Glutamatergic neuron (in vitro differentiated cells): ENCODE results near the gene DOK1. TPM values are rescaled to one million over a fixed set of nuclear protein-coding genes. Genes with fewer than 3 reads are reported as not detected.

Experiments
- DNase-seq: peaks from one replicate; pipeline ENCODE4 v3.0.0; 2022
- H3K27ac Mint-ChIP-seq: one replicate; pipeline ENCODE4 v1.8.0; 2020; ENCODE audit warnings: mild to moderate bottlenecking, mixed read lengths, inconsistent platforms; ENCODE audit not compliant: unreplicated experiment
- H3K27me3 Mint-ChIP-seq: one replicate; pipeline ENCODE4 v1.8.0; 2020; ENCODE audit warnings: mild to moderate bottlenecking, moderate library complexity, mixed read lengths, inconsistent platforms; ENCODE audit not compliant: unreplicated experiment
- H3K36me3 Mint-ChIP-seq: one replicate; pipeline ENCODE4 v1.8.0; 2020; ENCODE audit warnings: mild to moderate bottlenecking, mixed read lengths, inconsistent platforms; ENCODE audit not compliant: unreplicated experiment
- H3K4me1 Mint-ChIP-seq: one replicate; pipeline ENCODE4 v1.8.0; 2020; ENCODE audit warnings: mild to moderate bottlenecking, low read depth, mixed read lengths, inconsistent platforms; ENCODE audit not compliant: unreplicated experiment
- H3K4me3 Mint-ChIP-seq: one replicate; pipeline ENCODE4 v1.8.0; 2020; ENCODE audit warnings: mild to moderate bottlenecking, mixed read lengths, inconsistent platforms; ENCODE audit not compliant: unreplicated experiment
- H3K9me3 Mint-ChIP-seq: one replicate; pipeline ENCODE4 v1.8.0; 2020; ENCODE audit warnings: mild to moderate bottlenecking, moderate library complexity, mixed read lengths, inconsistent platforms; ENCODE audit not compliant: unreplicated experiment
- total RNA-seq: library from RNA; stranded (reverse); fragmentation: NEBNext Ultra II Directional; extraction: Animal tissue kit (Norgen Biotek cat#: 25700); gene quantifications from one replicate; pipeline ENCODE4 v1.2.1, GENCODE V29; 2021; ENCODE audit not compliant: unreplicated experiment
- TF ChIP-seq, protein P1 (sequence below): fragments of 200-600 bp; sonication (generic); IDR thresholded peaks from one replicate; pipeline ENCODE4 v1.5.0; 2021; ENCODE audit not compliant: partially characterized antibody, unreplicated experiment

Gene DOK1
- total RNA-seq, 1 donor from 2014 or later = 14.0 TPM

- peak; percentile 65 for DNase-seq
- peaks cover 27% of the 10 kb centered on the region for H3K27me3 Mint-ChIP-seq
- peaks cover 15% of the 10 kb centered on the region for H3K9me3 Mint-ChIP-seq
- H3K36me3 Mint-ChIP-seq = peaks cover 8% of the 10 kb centered on the region
- H3K27ac Mint-ChIP-seq = no peak within 1 kb of the TSS
- peaks cover 6% of the 10 kb centered on the region for H3K4me1 Mint-ChIP-seq
- TF ChIP-seq, protein P1, sequence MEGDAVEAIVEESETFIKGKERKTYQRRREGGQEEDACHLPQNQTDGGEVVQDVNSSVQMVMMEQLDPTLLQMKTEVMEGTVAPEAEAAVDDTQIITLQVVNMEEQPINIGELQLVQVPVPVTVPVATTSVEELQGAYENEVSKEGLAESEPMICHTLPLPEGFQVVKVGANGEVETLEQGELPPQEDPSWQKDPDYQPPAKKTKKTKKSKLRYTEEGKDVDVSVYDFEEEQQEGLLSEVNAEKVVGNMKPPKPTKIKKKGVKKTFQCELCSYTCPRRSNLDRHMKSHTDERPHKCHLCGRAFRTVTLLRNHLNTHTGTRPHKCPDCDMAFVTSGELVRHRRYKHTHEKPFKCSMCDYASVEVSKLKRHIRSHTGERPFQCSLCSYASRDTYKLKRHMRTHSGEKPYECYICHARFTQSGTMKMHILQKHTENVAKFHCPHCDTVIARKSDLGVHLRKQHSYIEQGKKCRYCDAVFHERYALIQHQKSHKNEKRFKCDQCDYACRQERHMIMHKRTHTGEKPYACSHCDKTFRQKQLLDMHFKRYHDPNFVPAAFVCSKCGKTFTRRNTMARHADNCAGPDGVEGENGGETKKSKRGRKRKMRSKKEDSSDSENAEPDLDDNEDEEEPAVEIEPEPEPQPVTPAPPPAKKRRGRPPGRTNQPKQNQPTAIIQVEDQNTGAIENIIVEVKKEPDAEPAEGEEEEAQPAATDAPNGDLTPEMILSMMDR = no peak
- peak within 1 kb of the TSS; percentile 78 for H3K4me3 Mint-ChIP-seq
Measured at GRCh38 chr2:74514368-74515270, 39.9 kb upstream of the DOK1 start, which contains the start of gene TLX2. Gene TLX2, plus strand, starts transcription at chr2:74514450. Its CDS starts 357 bp downstream, at chr2:74514807.

- H3K27me3 Mint-ChIP-seq = peaks cover 28% of the 10 kb centered on the region
- H3K27ac Mint-ChIP-seq = no peak overlapping the region
- no peak for DNase-seq
- peak overlapping the region; percentile 76 for H3K4me3 Mint-ChIP-seq
- H3K4me1 Mint-ChIP-seq = peaks cover 6% of the 10 kb centered on the region
- H3K36me3 Mint-ChIP-seq = peaks cover 8% of the 10 kb centered on the region
- TF ChIP-seq, protein P1 = no peak
- peaks cover 13% of the 10 kb centered on the region for H3K9me3 Mint-ChIP-seq
Measured at GRCh38 chr2:74515271-74515980, 39.1 kb upstream of the DOK1 start.

GRCh38 chr2:74515981-74516633, 38.4 kb upstream of the DOK1 start:
- Mint-ChIP-seq H3K27ac (no peak overlapping the region), H3K36me3 (peaks cover 8% of the 10 kb centered on the region), H3K27me3 (peaks cover 27% of the 10 kb centered on the region), H3K4me1 (peaks cover 6% of the 10 kb centered on the region), H3K9me3 (peaks cover 13% of the 10 kb centered on the region), H3K4me3 (peak overlapping the region; percentile 53)
- peak; percentile 78 for DNase-seq
- TF ChIP-seq, protein P1 = no peak

DNA sequence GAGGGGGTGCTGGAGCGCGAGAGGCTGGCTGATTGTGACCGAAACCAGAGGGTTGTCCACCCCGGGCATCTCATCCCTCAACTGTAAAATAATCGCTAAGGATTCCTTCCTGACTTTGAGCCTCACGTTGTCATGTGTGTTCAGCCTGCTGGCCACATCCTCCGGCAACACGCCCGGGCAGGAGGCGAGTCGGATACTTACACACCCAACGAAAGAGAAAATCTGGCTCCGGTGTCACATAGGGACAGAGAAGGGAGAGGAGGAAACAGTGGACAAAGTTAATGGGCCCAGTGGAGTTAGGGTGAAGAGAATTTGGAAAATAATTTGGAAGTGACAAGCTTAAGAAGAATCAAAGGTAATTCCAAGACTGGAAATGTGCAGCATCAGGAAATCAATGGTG, 37.9 kb upstream of the DOK1 start:
- H3K27ac Mint-ChIP-seq = no peak overlapping the region

More for the DNA sequence above, 37.9 kb upstream of the DOK1 start:
- H3K9me3 Mint-ChIP-seq = peaks cover 11% of the 10 kb centered on the region
- H3K27me3 Mint-ChIP-seq = peaks cover 27% of the 10 kb centered on the region
- peaks cover 4% of the 10 kb centered on the region for H3K4me1 Mint-ChIP-seq
- TF ChIP-seq, protein P1 = no peak
- H3K36me3 Mint-ChIP-seq = peaks cover 8% of the 10 kb centered on the region
- peak; percentile 11 for DNase-seq
- H3K4me3 Mint-ChIP-seq = peak overlapping the region; percentile 53
